ENCODE data around the gene PHKA2.

The PHKA2 gene

GRCh38 chrX:18974993-18975392, 8.9 kb downstream of the PHKA2 start:
- no peak overlapping the region for H3K27ac ChIP-seq
- no peak overlapping the region for H3K4me3 ChIP-seq

GRCh38 chrX:18973527-18974192, 10.3 kb downstream of the PHKA2 start:
- no peak overlapping the region for H3K4me3 ChIP-seq

GRCh38 chrX:18971506-18971905, 12.4 kb downstream of the PHKA2 start:
- Histone ChIP-seq H3K4me3 (no peak overlapping the region), H3K27ac (no peak overlapping the region)

More at GRCh38 chrX:18973527-18974192, 10.3 kb downstream of the PHKA2 start:
- H3K27ac ChIP-seq, result no peak overlapping the region

GRCh38 chrX:18970465-18970864, 13.4 kb downstream of the PHKA2 start:
- H3K4me3 ChIP-seq, result no peak overlapping the region
- H3K27ac ChIP-seq, result no peak overlapping the region

- no peak overlapping the region for H3K27ac ChIP-seq
- H3K4me3 ChIP-seq, result no peak overlapping the region
Measured at GRCh38 chrX:18966624-18967023, 17.3 kb downstream of the PHKA2 start.

- Histone ChIP-seq H3K4me3 (no peak overlapping the region), H3K27ac (no peak overlapping the region)
Measured at GRCh38 chrX:18964901-18965300, 19.0 kb downstream of the PHKA2 start.

GRCh38 chrX:18964026-18964425, 19.9 kb downstream of the PHKA2 start:
- no peak overlapping the region for H3K4me3 ChIP-seq
- H3K27ac ChIP-seq, result no peak overlapping the region

- no peak overlapping the region for H3K27ac ChIP-seq
- H3K4me3 ChIP-seq, result no peak overlapping the region
Measured at GRCh38 chrX:18962329-18962728, 21.6 kb downstream of the PHKA2 start.

- Histone ChIP-seq H3K4me3 (no peak overlapping the region), H3K27ac (no peak overlapping the region)
Measured at GRCh38 chrX:18961686-18962085, 22.2 kb downstream of the PHKA2 start.

- no peak overlapping the region for H3K4me3 ChIP-seq
Measured at GRCh38 chrX:18956303-18957032, 27.4 kb downstream of the PHKA2 start.

GRCh38 chrX:18955676-18956075, 28.2 kb downstream of the PHKA2 start:
- Histone ChIP-seq H3K4me3 (no peak overlapping the region), H3K27ac (no peak overlapping the region)

More at GRCh38 chrX:18956303-18957032, 27.4 kb downstream of the PHKA2 start:
- H3K27ac ChIP-seq, result no peak overlapping the region

GRCh38 chrX:18951032-18951431, 32.9 kb downstream of the PHKA2 start:
- Histone ChIP-seq H3K4me3 (no peak overlapping the region), H3K27ac (no peak overlapping the region)

- Histone ChIP-seq H3K4me3 (no peak overlapping the region), H3K27ac (no peak overlapping the region)
Measured at GRCh38 chrX:18949944-18950301, 34.0 kb downstream of the PHKA2 start.

GRCh38 chrX:18949291-18949943, 34.5 kb downstream of the PHKA2 start:
- H3K27ac ChIP-seq, result no peak overlapping the region
- H3K4me3 ChIP-seq, result no peak overlapping the region

- Histone ChIP-seq H3K27ac (no peak overlapping the region), H3K4me3 (no peak overlapping the region)
Measured at GRCh38 chrX:18946611-18947010, 37.3 kb downstream of the PHKA2 start.

- Histone ChIP-seq H3K4me3 (no peak overlapping the region), H3K27ac (no peak overlapping the region)
Measured at GRCh38 chrX:18946157-18946556, 37.8 kb downstream of the PHKA2 start.

GRCh38 chrX:18945483-18945882, 38.4 kb downstream of the PHKA2 start:
- H3K27ac ChIP-seq, result no peak overlapping the region
- no peak overlapping the region for H3K4me3 ChIP-seq

GRCh38 chrX:18944482-18944881, 39.4 kb downstream of the PHKA2 start:
- H3K27ac ChIP-seq, result no peak overlapping the region
- H3K4me3 ChIP-seq, result no peak overlapping the region

GRCh38 chrX:18941896-18942295, 42.0 kb downstream of the PHKA2 start:
- no peak overlapping the region for H3K27ac ChIP-seq
- no peak overlapping the region for H3K4me3 ChIP-seq

GRCh38 chrX:18938710-18939109, 45.2 kb downstream of the PHKA2 start:
- Histone ChIP-seq H3K27ac (no peak overlapping the region), H3K4me3 (no peak overlapping the region)

GRCh38 chrX:18937173-18937572, 46.7 kb downstream of the PHKA2 start:
- H3K4me3 ChIP-seq, result no peak overlapping the region
- no peak overlapping the region for H3K27ac ChIP-seq

All from skin epidermis (tissue), 12 donors.